HS-27A (cell line): ENCODE measurements around the gene STMN1.

ENCODE experiments used
- DNase-seq: peaks from one replicate; pipeline ENCODE4 v3.0.0-alpha.2; 2012; ENCODE audit warnings: low read depth, missing footprints

STMN1 gene

DNA sequence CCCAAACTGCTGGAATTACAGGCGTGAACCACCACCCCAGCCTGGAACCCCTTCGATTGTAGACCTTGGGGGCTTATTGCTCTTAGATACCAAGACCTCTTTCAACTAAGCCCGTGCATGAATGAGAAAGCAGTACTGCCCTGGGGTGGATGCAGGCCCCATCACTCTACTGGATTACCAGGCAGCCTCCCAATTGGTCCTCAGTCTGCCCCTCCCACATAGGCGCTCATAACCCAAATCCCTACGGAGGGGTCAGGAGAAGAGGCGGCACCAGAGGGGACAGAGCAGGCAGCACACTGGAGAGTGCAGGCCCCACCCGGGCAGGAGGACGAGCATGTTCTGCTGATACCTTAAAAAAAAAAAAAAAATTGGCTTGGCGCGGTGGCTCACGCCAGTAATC is 12.4 kb upstream of the STMN1 start:
- no peak for DNase-seq

- no peak for DNase-seq
Observed at GRCh38 chr1:25917996-25918395, 11.8 kb upstream of the STMN1 start.

DNA sequence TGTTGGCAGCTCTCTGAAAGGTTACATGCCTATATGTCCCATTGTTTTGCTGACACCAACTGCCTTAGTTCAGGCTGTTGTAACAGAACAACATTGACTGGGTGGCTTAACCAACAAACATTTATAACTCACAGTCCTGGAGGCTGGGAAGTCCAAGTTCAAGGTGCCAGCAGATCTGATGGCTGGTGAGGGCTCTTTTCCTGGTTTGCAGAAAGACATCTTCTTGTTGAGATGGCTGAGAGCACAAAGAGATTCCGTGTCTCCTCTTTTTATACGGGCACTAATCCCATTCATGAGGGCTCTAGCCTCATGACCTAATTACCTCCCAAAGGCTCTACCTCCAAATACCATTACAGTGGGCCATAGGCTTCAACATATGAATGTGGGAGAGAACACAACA is 10.2 kb upstream of the STMN1 start:
- no peak for DNase-seq

GRCh38 chr1:25914074-25914995 is 8.1 kb upstream of the STMN1 start:
- no peak for DNase-seq

- no peak for DNase-seq
Observed at GRCh38 chr1:25913206-25913605, 7.0 kb upstream of the STMN1 start.

DNA sequence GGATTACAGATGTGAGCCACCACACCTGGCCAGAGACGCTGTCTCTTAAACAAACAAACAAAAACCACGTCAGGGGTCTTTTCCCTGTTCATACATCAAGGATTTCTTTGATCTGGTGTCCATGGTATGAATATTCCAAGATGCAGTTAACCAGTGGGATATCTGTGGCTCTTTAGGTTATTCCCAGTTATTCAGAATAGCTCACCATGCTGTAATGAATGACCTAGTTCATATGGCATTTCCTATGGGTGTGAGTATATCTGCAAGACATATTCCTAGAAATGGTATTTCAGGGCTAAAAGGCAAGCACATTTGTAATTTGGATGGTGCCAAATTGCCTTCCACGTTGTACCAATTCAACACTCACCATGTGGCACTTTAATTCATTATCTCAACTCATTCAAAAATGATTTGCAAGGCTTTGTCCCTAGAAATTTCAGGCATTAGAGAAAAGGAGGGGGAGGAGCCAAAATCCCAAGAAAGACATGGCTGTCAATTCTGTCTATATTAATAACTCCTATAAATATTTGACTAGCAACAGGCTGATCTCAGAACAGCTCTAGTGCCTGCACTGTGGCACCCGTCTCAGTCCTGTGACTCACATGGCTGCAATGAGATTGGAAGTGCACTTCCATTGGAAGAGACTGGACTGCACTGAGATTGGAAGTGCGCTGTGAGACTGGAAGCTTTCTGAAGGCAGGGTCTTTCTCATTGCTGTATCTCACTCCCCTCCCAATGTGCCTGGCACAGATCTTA is 6.0 kb upstream of the STMN1 start:
- DNase-seq, result peak; percentile 66

DNA sequence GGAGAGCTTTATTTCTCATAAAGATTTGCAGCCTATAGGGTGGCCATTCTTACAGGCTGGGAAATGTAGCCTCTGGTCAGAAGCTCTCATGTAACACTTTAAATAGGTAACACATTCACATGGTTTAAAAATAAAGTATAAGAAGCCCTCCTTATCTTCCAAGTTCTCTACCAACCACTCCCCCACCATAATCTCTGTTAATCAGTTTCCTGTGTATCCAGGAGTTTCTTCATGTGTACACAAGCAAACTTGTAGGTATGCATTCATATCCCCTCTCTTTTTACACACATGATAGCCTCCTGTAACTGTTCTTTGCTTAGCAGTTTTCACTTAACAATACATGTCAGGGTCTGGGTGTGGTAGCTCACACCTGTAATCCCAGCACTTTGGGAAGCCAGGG is 4.9 kb upstream of the STMN1 start:
- DNase-seq, result no peak

DNA sequence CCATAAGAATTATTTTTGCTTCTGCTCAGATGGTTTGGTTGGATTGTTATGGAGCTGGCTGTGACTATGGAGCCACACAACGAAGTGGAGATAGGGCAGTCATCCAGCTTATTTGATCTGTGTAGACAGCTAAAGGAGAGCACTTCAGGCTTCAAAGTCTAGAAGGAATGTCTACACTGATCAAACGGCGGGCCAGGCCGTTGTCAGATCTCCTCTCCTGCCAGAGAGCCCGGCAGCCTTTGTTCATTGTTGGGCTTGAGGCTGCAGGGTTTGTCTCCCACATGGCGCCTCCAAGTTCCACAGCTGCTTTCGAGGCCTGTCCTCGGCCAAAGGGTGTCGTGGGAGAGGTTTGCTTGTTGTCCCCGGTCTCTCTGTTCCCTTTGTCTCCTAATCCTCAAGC is 2.8 kb upstream of the STMN1 start:
- no peak for DNase-seq

DNA sequence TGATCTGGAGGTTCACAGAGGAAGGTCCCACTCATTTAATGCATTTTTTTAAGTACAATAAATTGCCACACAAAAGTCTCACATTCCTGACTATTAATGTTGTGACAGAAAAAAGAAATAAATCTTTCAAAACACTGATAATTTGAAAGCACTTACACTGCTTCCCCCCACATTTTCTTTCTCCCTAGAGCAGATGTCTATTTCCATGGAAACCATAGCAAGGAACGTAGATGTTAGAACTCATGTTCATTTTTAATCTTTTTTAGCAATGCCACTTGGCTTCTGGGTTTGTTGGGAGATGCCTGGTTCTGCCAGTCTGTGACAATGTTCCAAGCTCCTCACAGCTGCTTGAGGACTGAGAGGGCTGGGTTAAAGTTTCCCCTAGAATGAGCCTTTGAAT is 1.9 kb upstream of the STMN1 start:
- DNase-seq, result no peak

DNA sequence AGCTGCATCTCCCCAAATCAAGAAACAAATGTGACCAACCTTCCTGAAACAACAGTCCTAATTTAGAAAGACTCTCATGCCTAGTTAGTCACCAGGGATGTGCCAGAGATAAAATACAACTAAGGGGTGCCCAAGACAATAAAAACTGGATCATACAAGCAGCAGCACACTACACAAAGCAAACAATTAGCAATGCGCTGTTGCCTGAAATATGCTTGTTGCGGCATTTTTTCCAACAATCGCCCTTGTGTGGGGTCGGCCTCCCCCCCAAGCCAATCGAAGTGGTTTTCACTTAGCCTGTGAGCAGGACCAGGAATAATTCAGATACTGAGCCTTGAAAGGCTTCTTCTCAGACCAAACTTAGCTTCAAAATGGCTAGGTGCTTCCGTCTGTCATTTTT is 1.4 kb upstream of the STMN1 start:
- DNase-seq, result no peak

- no peak for DNase-seq
Observed at GRCh38 chr1:25906644-25907300, 553 bp upstream of the STMN1 start.

- DNase-seq, result peak; percentile 83
Observed at GRCh38 chr1:25904943-25905679, 1.1 kb downstream of the STMN1 start.

DNA sequence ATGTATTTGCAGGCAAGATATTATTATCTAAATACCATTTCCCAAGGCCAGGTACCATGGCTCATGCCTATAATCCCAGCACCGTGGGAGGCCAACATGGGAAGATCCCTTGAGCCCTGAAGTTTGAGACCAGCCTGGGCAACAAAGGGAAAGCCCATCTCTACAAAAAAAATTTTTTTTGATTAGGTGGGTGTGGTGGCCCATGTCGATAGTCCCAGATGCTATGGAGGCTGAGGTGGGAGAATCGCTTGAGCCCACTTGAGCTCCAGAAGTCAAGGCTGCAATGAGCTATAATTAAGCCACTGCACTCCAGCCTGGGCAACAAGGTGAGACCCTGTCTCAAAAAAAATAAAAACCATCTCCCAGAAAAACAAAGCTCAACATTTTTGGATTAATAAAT is 2.2 kb downstream of the STMN1 start:
- no peak for DNase-seq

DNA sequence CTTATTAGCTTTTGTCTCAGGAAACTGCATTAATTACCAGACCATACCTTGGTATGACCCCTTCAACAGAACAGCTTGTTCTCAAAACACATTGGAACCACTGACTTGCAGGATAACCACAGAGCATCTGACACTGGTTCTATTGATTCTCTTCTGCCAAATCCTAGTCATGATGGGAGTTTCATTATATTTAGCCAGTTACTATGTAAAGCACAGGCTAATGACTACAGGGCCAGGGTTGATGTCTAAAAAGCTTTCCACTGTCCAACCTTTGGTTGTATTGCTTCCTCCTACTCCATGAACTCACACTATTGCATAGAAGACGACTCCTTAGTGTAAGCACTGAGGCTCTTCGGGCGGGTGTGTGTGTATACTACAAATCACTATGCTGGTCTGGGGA is 3.8 kb downstream of the STMN1 start:
- no peak for DNase-seq

- DNase-seq, result no peak
Observed at GRCh38 chr1:25900219-25900618, 6.0 kb downstream of the STMN1 start.

- no peak for DNase-seq
Observed at GRCh38 chr1:25899792-25900191, 6.4 kb downstream of the STMN1 start.

GRCh38 chr1:25898223-25899015 is 7.8 kb downstream of the STMN1 start:
- no peak for DNase-seq

- DNase-seq, result no peak
Observed at GRCh38 chr1:25897754-25898153, 8.5 kb downstream of the STMN1 start.

GRCh38 chr1:25896266-25896665 is 10.0 kb downstream of the STMN1 start:
- no peak for DNase-seq

- peak; percentile 81 for DNase-seq
Observed at GRCh38 chr1:25895365-25895990, 10.7 kb downstream of the STMN1 start.

- no peak for DNase-seq
Observed at GRCh38 chr1:25893116-25893515, 13.1 kb downstream of the STMN1 start.
